Measurements from ENCODE around the gene KLHL22. TPM values are rescaled to one million over a fixed set of nuclear protein-coding genes. Genes with fewer than 3 reads are reported as not detected.

Gene KLHL22
- total RNA-seq, 1 experiment from 2014 or later: 36.2 TPM

DNA sequence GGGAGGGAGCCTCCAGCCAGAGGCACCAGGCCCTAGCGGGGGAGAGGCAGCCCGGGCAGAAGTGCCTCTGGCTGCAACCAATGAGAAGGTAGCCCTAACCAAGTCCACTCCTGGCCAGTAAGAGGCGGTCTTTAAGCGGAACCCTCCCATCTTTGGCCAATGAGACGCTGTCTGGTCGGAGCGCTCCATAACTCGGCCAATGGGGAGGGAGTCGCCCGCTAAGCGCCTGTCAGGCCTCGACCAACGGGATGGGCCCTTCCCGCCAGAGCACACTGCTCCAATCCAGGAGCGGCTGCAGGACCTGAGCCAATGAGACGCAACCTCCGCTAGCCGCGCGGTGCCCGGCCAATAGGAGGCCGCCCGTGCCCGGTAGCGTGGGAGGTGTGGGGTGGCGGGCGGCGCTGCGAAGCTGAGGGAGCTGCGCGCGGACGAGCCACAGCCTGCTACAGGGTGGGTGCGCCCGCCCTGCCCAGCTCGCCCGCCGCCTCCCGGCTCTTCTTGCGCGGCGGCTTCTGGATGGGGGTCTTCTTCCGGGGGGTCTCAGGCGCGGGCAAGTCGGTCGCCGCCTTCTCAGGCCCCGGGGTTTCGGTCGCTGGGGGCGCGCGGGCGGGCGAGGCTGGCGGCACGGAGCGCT, 70.5 kb downstream of the KLHL22 start:
- H3K9me3 ChIP-seq (ENCODE audit: low read depth, low read length, poor library complexity, severe bottlenecking): no peaks in the 10 kb centered on the region
- H3K36me3 ChIP-seq (ENCODE audit: insufficient read depth, low read length, poor library complexity, severe bottlenecking): no peaks in the 10 kb centered on the region
- ChIA-PET CTCF (no interaction called here), POLR2A (ENCODE audit: low non-redundant PET) (no interaction called here)
- no peaks in the 10 kb centered on the region for H3K27me3 ChIP-seq (replicated peaks; ENCODE audit: insufficient read depth, low read depth, low read length, poor library complexity)
- no peak for TF ChIP-seq EZH2 (IDR thresholded peaks at IDR 0.05; ENCODE audit: borderline replicate concordance, low read depth, low read length, poor library complexity, severe bottlenecking)
- TF ChIP-seq, protein P1, sequence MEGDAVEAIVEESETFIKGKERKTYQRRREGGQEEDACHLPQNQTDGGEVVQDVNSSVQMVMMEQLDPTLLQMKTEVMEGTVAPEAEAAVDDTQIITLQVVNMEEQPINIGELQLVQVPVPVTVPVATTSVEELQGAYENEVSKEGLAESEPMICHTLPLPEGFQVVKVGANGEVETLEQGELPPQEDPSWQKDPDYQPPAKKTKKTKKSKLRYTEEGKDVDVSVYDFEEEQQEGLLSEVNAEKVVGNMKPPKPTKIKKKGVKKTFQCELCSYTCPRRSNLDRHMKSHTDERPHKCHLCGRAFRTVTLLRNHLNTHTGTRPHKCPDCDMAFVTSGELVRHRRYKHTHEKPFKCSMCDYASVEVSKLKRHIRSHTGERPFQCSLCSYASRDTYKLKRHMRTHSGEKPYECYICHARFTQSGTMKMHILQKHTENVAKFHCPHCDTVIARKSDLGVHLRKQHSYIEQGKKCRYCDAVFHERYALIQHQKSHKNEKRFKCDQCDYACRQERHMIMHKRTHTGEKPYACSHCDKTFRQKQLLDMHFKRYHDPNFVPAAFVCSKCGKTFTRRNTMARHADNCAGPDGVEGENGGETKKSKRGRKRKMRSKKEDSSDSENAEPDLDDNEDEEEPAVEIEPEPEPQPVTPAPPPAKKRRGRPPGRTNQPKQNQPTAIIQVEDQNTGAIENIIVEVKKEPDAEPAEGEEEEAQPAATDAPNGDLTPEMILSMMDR (conservative IDR thresholded peaks at IDR 0.05; ENCODE audit: low read depth, low read length): no peak
- intact Hi-C loops (cut with micrococcal nuclease; ENCODE audit: unreplicated experiment): no loop called here
- no peaks in the 10 kb centered on the region for H3K4me1 ChIP-seq (ENCODE audit: insufficient read depth, low read length, poor library complexity, severe bottlenecking)
- H3K4me3 ChIP-seq (ENCODE audit: low read depth, low read length, poor library complexity, severe bottlenecking): peak overlapping the region; percentile 27
- H3K27ac ChIP-seq (ENCODE audit: low read depth, low read length, poor library complexity, severe bottlenecking): no peak overlapping the region
- DNase-seq (ENCODE audit: low spot score): peak; percentile 37
- BruUV-seq (replicated peaks): no TSS peak

DNA sequence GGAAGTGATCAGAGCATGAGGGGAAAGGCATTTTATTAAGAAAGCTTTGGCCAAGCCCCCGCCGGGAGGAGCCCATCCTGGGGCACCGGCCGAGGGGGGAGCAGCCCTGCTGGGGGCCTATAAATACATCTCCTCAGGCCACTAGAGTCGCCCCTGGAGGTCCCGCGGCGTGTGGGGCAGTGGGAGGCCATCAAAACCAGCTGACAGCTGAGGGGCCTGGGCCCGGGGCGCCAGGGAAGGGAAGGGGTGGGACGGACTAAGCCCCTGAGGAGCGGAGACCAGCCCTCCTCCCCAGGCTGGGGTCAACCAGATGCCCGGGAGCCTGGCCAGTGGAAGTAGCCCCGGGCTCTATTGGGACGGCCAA, 71.0 kb downstream of the KLHL22 start:
- DNase-seq (ENCODE audit: low spot score): no peak
- no peak overlapping the region for H3K4me3 ChIP-seq (ENCODE audit: low read depth, low read length, poor library complexity, severe bottlenecking)
- TF ChIP-seq, protein P1 (conservative IDR thresholded peaks at IDR 0.05; ENCODE audit: low read depth, low read length): no peak
- POLR2A ChIA-PET (ENCODE audit: low non-redundant PET): no interaction called here
- no peaks in the 10 kb centered on the region for H3K4me1 ChIP-seq (ENCODE audit: insufficient read depth, low read length, poor library complexity, severe bottlenecking)
- no peaks in the 10 kb centered on the region for H3K36me3 ChIP-seq (ENCODE audit: insufficient read depth, low read length, poor library complexity, severe bottlenecking)
- no peak overlapping the region for H3K27ac ChIP-seq (ENCODE audit: low read depth, low read length, poor library complexity, severe bottlenecking)
- CTCF ChIA-PET: no interaction called here
- BruUV-seq (replicated peaks): no TSS peak
- intact Hi-C loops (cut with micrococcal nuclease; ENCODE audit: unreplicated experiment): no loop called here
- H3K27me3 ChIP-seq (replicated peaks; ENCODE audit: insufficient read depth, low read depth, low read length, poor library complexity): no peaks in the 10 kb centered on the region
- H3K9me3 ChIP-seq (ENCODE audit: low read depth, low read length, poor library complexity, severe bottlenecking): no peaks in the 10 kb centered on the region

DNA sequence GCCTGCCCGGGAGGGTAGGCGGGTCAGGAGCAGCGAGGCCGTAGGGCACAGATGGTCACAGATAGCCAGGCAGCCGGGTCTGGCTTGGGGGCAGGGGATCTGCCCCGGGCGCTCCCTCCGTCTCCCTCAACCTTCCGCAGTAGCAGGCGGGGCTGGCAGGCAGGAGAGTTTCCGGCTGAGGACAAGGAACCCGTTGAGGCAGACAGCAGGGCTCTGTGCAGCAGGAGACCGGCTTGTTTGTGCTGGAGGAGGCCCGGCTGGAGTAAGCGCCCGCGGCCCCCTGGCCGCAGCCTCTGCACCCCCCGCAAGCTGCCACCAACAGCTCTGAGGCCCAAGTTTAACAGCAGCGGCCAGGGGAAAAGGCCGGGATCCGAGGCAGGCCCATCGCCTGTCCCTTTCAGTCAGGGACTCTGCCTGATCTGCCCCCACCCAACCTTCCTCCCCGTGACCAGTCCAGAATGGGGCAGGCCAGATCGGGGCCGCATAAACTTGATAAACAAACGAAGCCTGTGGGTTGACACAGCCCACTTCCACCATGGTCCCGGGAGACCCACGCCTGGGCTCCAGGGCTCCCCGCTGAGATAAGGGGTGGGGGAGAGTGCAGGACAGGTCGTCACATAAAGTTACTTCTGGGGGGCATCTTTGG, 71.6 kb downstream of the KLHL22 start:
- Histone ChIP-seq H3K36me3 (ENCODE audit: insufficient read depth, low read length, poor library complexity, severe bottlenecking) (no peaks in the 10 kb centered on the region), H3K27ac (ENCODE audit: low read depth, low read length, poor library complexity, severe bottlenecking) (no peak overlapping the region), H3K4me3 (ENCODE audit: low read depth, low read length, poor library complexity, severe bottlenecking) (no peak overlapping the region), H3K4me1 (ENCODE audit: insufficient read depth, low read length, poor library complexity, severe bottlenecking) (no peaks in the 10 kb centered on the region), H3K27me3 (replicated peaks; ENCODE audit: insufficient read depth, low read depth, low read length, poor library complexity) (no peaks in the 10 kb centered on the region), H3K9me3 (ENCODE audit: low read depth, low read length, poor library complexity, severe bottlenecking) (no peaks in the 10 kb centered on the region)
- no TSS peak for BruUV-seq (replicated peaks)
- TF ChIP-seq, protein P1 (conservative IDR thresholded peaks at IDR 0.05; ENCODE audit: low read depth, low read length): no peak
- TF ChIP-seq EZH2 (IDR thresholded peaks at IDR 0.05; ENCODE audit: borderline replicate concordance, low read depth, low read length, poor library complexity, severe bottlenecking): no peak
- DNase-seq (ENCODE audit: low spot score): no peak
- ChIA-PET POLR2A (ENCODE audit: low non-redundant PET) (no interaction called here), CTCF (no interaction called here)
- intact Hi-C loops (cut with micrococcal nuclease; ENCODE audit: unreplicated experiment): no loop called here
